ENCODE measurements around the gene SFTPD. TPM values are rescaled to one million over a fixed set of nuclear protein-coding genes. Genes with fewer than 3 reads are reported as not detected.

Gene SFTPD
- total and polyA plus RNA-seq, 4 experiments from 2014 or later = not detected

- no peak overlapping the region for H3K27ac Mint-ChIP-seq
- intact Hi-C loops (cut with micrococcal nuclease) = no loop called here
- H3K9me3 ChIP-seq (ENCODE audit: control insufficient read depth in 1 of 2, low read length in 2 of 2) = no peaks in the 10 kb centered on the region
- H3K4me1 ChIP-seq (ENCODE audit: insufficient read depth, low read length) = no peaks in the 10 kb centered on the region
- no peaks in the 10 kb centered on the region for H3K36me3 Mint-ChIP-seq
- no peak for DNase-seq
- no peak overlapping the region for H3K27ac ChIP-seq (ENCODE audit: low read depth, low read length)
- no peaks in the 10 kb centered on the region for H3K4me1 Mint-ChIP-seq
- H3K36me3 ChIP-seq (ENCODE audit: insufficient read depth, low read length) = no peaks in the 10 kb centered on the region
- POLR2A ChIA-PET (ENCODE audit: partially characterized antibody) = no interaction called here
- no peak overlapping the region for H3K4me3 Mint-ChIP-seq
- no peak overlapping the region for H3K4me3 ChIP-seq (ENCODE audit: low read length in 2 of 2)
- CTCF ChIA-PET (ENCODE audit: partially characterized antibody) = no interaction called here
- H3K9me3 Mint-ChIP-seq = no peaks in the 10 kb centered on the region
- peaks cover 3 to 11% of the 10 kb centered on the region in 2 donors for H3K27me3 Mint-ChIP-seq
- no peaks in the 10 kb centered on the region for H3K27me3 ChIP-seq (ENCODE audit: insufficient read depth, low read length)
Measured at GRCh38 chr10:79944428-79945395, 4.2 kb downstream of the SFTPD start.

GRCh38 chr10:79943871-79944270 is 5.0 kb downstream of the SFTPD start:
- no peaks in the 10 kb centered on the region for H3K36me3 ChIP-seq (ENCODE audit: insufficient read depth, low read length)
- H3K4me1 ChIP-seq (ENCODE audit: insufficient read depth, low read length) = no peaks in the 10 kb centered on the region
- no peak for DNase-seq
- H3K9me3 ChIP-seq (ENCODE audit: control insufficient read depth in 1 of 2, low read length in 2 of 2) = no peaks in the 10 kb centered on the region
- Mint-ChIP-seq H3K27me3 (peaks cover 3 to 9% of the 10 kb centered on the region in 2 donors), H3K27ac (no peak overlapping the region), H3K4me1 (no peaks in the 10 kb centered on the region), H3K4me3 (no peak overlapping the region), H3K36me3 (no peaks in the 10 kb centered on the region), H3K9me3 (no peaks in the 10 kb centered on the region)
- H3K4me3 ChIP-seq (ENCODE audit: low read length in 2 of 2) = no peak overlapping the region
- intact Hi-C loops (cut with micrococcal nuclease) = no loop called here
- H3K27me3 ChIP-seq (ENCODE audit: insufficient read depth, low read length) = no peaks in the 10 kb centered on the region
- H3K27ac ChIP-seq (ENCODE audit: low read depth, low read length) = no peak overlapping the region
- POLR2A ChIA-PET (ENCODE audit: partially characterized antibody) = no interaction called here
- CTCF ChIA-PET (ENCODE audit: partially characterized antibody) = no interaction called here

GRCh38 chr10:79942261-79943185 is 6.4 kb downstream of the SFTPD start:
- intact Hi-C loops (cut with micrococcal nuclease) = no loop called here
- Histone ChIP-seq H3K4me3 (ENCODE audit: low read length in 2 of 2) (no peak overlapping the region), H3K9me3 (ENCODE audit: control insufficient read depth in 1 of 2, low read length in 2 of 2) (no peaks in the 10 kb centered on the region), H3K36me3 (ENCODE audit: insufficient read depth, low read length) (no peaks in the 10 kb centered on the region), H3K4me1 (ENCODE audit: insufficient read depth, low read length) (no peaks in the 10 kb centered on the region), H3K27ac (ENCODE audit: low read depth, low read length) (no peak overlapping the region), H3K27me3 (ENCODE audit: insufficient read depth, low read length) (no peaks in the 10 kb centered on the region)
- peaks cover 3 to 9% of the 10 kb centered on the region in 2 donors for H3K27me3 Mint-ChIP-seq
- no peak overlapping the region for H3K4me3 Mint-ChIP-seq
- no peak overlapping the region for H3K27ac Mint-ChIP-seq
- DNase-seq = no peak
- ChIA-PET CTCF (ENCODE audit: partially characterized antibody) (no interaction called here), POLR2A (ENCODE audit: partially characterized antibody) (no interaction called here)
- no peaks in the 10 kb centered on the region for H3K9me3 Mint-ChIP-seq
- no peaks in the 10 kb centered on the region for H3K36me3 Mint-ChIP-seq
- peaks cover 0 to 3% (median 3%) of the 10 kb centered on the region in 4 donors for H3K4me1 Mint-ChIP-seq

- H3K4me1 ChIP-seq (ENCODE audit: insufficient read depth, low read length) = no peaks in the 10 kb centered on the region
- no peak for DNase-seq
- no peaks in the 10 kb centered on the region for H3K9me3 ChIP-seq (ENCODE audit: control insufficient read depth in 1 of 2, low read length in 2 of 2)
- H3K4me3 ChIP-seq (ENCODE audit: low read length in 2 of 2) = no peak overlapping the region
- no peak overlapping the region for H3K27ac Mint-ChIP-seq
- no peaks in the 10 kb centered on the region for H3K27me3 ChIP-seq (ENCODE audit: insufficient read depth, low read length)
- intact Hi-C loops (cut with micrococcal nuclease) = no loop called here
- H3K36me3 ChIP-seq (ENCODE audit: insufficient read depth, low read length) = no peaks in the 10 kb centered on the region
- ChIA-PET CTCF (ENCODE audit: partially characterized antibody) (no interaction called here), POLR2A (ENCODE audit: partially characterized antibody) (no interaction called here)
- no peak overlapping the region for H3K4me3 Mint-ChIP-seq
- H3K27me3 Mint-ChIP-seq = peaks cover 8 to 11% of the 10 kb centered on the region in 2 donors
- H3K36me3 Mint-ChIP-seq = no peaks in the 10 kb centered on the region
- H3K27ac ChIP-seq (ENCODE audit: low read depth, low read length) = no peak overlapping the region
- H3K4me1 Mint-ChIP-seq = peaks cover 0 to 3% (median 3%) of the 10 kb centered on the region in 4 donors
- no peaks in the 10 kb centered on the region for H3K9me3 Mint-ChIP-seq
Measured at GRCh38 chr10:79941585-79942210, 7.2 kb downstream of the SFTPD start.

GRCh38 chr10:79941146-79941545 is 7.8 kb downstream of the SFTPD start:
- ChIA-PET POLR2A (ENCODE audit: partially characterized antibody) (no interaction called here), CTCF (ENCODE audit: partially characterized antibody) (no interaction called here)
- H3K27me3 Mint-ChIP-seq = peaks cover 8 to 16% of the 10 kb centered on the region in 2 donors
- Histone ChIP-seq H3K9me3 (ENCODE audit: control insufficient read depth in 1 of 2, low read length in 2 of 2) (no peaks in the 10 kb centered on the region), H3K4me3 (ENCODE audit: low read length in 2 of 2) (no peak overlapping the region), H3K27me3 (ENCODE audit: insufficient read depth, low read length) (no peaks in the 10 kb centered on the region), H3K4me1 (ENCODE audit: insufficient read depth, low read length) (no peaks in the 10 kb centered on the region), H3K27ac (ENCODE audit: low read depth, low read length) (no peak overlapping the region), H3K36me3 (ENCODE audit: insufficient read depth, low read length) (no peaks in the 10 kb centered on the region)
- DNase-seq = no peak
- intact Hi-C loops (cut with micrococcal nuclease) = no loop called here
- H3K9me3 Mint-ChIP-seq = no peaks in the 10 kb centered on the region
- peaks cover 0 to 3% (median 3%) of the 10 kb centered on the region in 4 donors for H3K4me1 Mint-ChIP-seq
- H3K36me3 Mint-ChIP-seq = no peaks in the 10 kb centered on the region
- no peak overlapping the region for H3K4me3 Mint-ChIP-seq
- H3K27ac Mint-ChIP-seq = no peak overlapping the region

GRCh38 chr10:79940431-79940830 is 8.5 kb downstream of the SFTPD start:
- no peak overlapping the region for H3K4me3 ChIP-seq (ENCODE audit: low read length in 2 of 2)
- no peaks in the 10 kb centered on the region for H3K36me3 Mint-ChIP-seq
- no peak for DNase-seq
- ChIA-PET CTCF (ENCODE audit: partially characterized antibody) (interaction anchor here (0.9 kb wide), 1 partner anchor 11 kb away, joined by 4 read pairs; no protein-coding TSS in a partner anchor), POLR2A (ENCODE audit: partially characterized antibody) (no interaction called here)
- H3K4me1 Mint-ChIP-seq = peaks cover 0 to 3% (median 3%) of the 10 kb centered on the region in 4 donors
- no peak overlapping the region for H3K27ac Mint-ChIP-seq
- no peaks in the 10 kb centered on the region for H3K9me3 ChIP-seq (ENCODE audit: control insufficient read depth in 1 of 2, low read length in 2 of 2)
- H3K27ac ChIP-seq (ENCODE audit: low read depth, low read length) = no peak overlapping the region
- H3K4me1 ChIP-seq (ENCODE audit: insufficient read depth, low read length) = no peaks in the 10 kb centered on the region
- H3K27me3 ChIP-seq (ENCODE audit: insufficient read depth, low read length) = no peaks in the 10 kb centered on the region
- H3K27me3 Mint-ChIP-seq = peaks cover 8 to 18% of the 10 kb centered on the region in 2 donors
- H3K4me3 Mint-ChIP-seq = no peak overlapping the region
- H3K36me3 ChIP-seq (ENCODE audit: insufficient read depth, low read length) = no peaks in the 10 kb centered on the region
- intact Hi-C loops (cut with micrococcal nuclease) = no loop called here
- no peaks in the 10 kb centered on the region for H3K9me3 Mint-ChIP-seq

- no peaks in the 10 kb centered on the region for H3K36me3 ChIP-seq (ENCODE audit: insufficient read depth, low read length)
- CTCF ChIA-PET (ENCODE audit: partially characterized antibody) = interaction anchor here (0.9 kb wide), 1 partner anchor 11 kb away, joined by 4 read pairs; no protein-coding TSS in a partner anchor
- H3K27ac Mint-ChIP-seq = no peak overlapping the region
- H3K4me1 Mint-ChIP-seq = peaks cover 0 to 3% (median 3%) of the 10 kb centered on the region in 4 donors
- no peaks in the 10 kb centered on the region for H3K9me3 Mint-ChIP-seq
- H3K4me3 ChIP-seq (ENCODE audit: low read length in 2 of 2) = no peak overlapping the region
- H3K4me1 ChIP-seq (ENCODE audit: insufficient read depth, low read length) = no peaks in the 10 kb centered on the region
- no peak for DNase-seq
- H3K9me3 ChIP-seq (ENCODE audit: control insufficient read depth in 1 of 2, low read length in 2 of 2) = no peaks in the 10 kb centered on the region
- H3K27me3 Mint-ChIP-seq = peaks cover 8 to 21% of the 10 kb centered on the region in 2 donors
- POLR2A ChIA-PET (ENCODE audit: partially characterized antibody) = no interaction called here
- H3K4me3 Mint-ChIP-seq = no peak overlapping the region
- H3K27me3 ChIP-seq (ENCODE audit: insufficient read depth, low read length) = no peaks in the 10 kb centered on the region
- intact Hi-C loops (cut with micrococcal nuclease) = no loop called here
- H3K36me3 Mint-ChIP-seq = no peaks in the 10 kb centered on the region
- H3K27ac ChIP-seq (ENCODE audit: low read depth, low read length) = no peak overlapping the region
Measured at GRCh38 chr10:79939969-79940368, 8.9 kb downstream of the SFTPD start.

Data from CD4-positive, alpha-beta memory T cell (primary cell).